DND-41 (cell line): Measurements from ENCODE around the gene CCR1.

Experiments used
- ATAC-seq: fragments of 200-7000 bp; cut with Tn5 transposase; 3 replicates; pipeline ENCODE4 v1.9.1; 2021; ENCODE audit warnings: low read depth; ENCODE audit not compliant: insufficient read depth
- DNase-seq: peaks from one replicate; pipeline ENCODE4 v3.0.0-alpha.2; 2020
- H2AFZ ChIP-seq: 2 replicates; pipeline ENCODE4 v1.6.0; 2012; ENCODE audit warnings: low read depth, low read length
- H3K27ac ChIP-seq: 2 replicates; pipeline ENCODE4 v1.5.1; 2012; ENCODE audit warnings: low read length, inconsistent platforms
- H3K27me3 ChIP-seq: fragments of 200-600 bp; sonication (generic); 2 replicates; pipeline ENCODE4 v1.6.0; 2012; ENCODE audit warnings: low read length, mild to moderate bottlenecking, inconsistent platforms; ENCODE audit not compliant: insufficient read depth, poor library complexity
- H3K36me3 ChIP-seq: 2 replicates; pipeline ENCODE4 v1.5.1; 2012; ENCODE audit warnings: low read length, inconsistent platforms; ENCODE audit not compliant: insufficient read depth
- H3K4me1 ChIP-seq: 2 replicates; pipeline ENCODE4 v1.5.1; 2012; ENCODE audit warnings: mild to moderate bottlenecking, low read length; ENCODE audit not compliant: insufficient read depth
- H3K4me2 ChIP-seq: 2 replicates; pipeline ENCODE4 v1.6.0; 2012; ENCODE audit warnings: mild to moderate bottlenecking, moderate library complexity, low read length, inconsistent platforms; ENCODE audit not compliant: insufficient read depth
- H3K4me3 ChIP-seq, 2 experiments: fragments of 200-600 bp in 1 of 2; shearing (Covaris generic) in 1 of 2; 2 replicates each; pipeline ENCODE4 v1.5.1; 2012 to 2016; ENCODE audit warnings: inconsistent platforms in 2 of 2, low read length in 2 of 2, mild to moderate bottlenecking in 2 of 2, low read depth in 1 of 2, moderate library complexity in 1 of 2
- H3K79me2 ChIP-seq: 2 replicates; pipeline ENCODE4 v1.6.0; 2012; ENCODE audit warnings: low read length, inconsistent platforms; ENCODE audit not compliant: insufficient read depth
- H3K9ac ChIP-seq: 2 replicates; pipeline ENCODE4 v1.6.0; 2012; ENCODE audit warnings: low read depth, mild to moderate bottlenecking, inconsistent platforms, low read length, moderate library complexity
- H3K9me3 ChIP-seq: 2 replicates; pipeline ENCODE4 v1.5.1; 2012; ENCODE audit warnings: low read length, moderate library complexity, mild to moderate bottlenecking, inconsistent platforms; ENCODE audit not compliant: insufficient read depth, severe bottlenecking
- H4K20me1 ChIP-seq: 2 replicates; pipeline ENCODE4 v1.6.0; 2012; ENCODE audit warnings: low read length; ENCODE audit not compliant: insufficient read depth
- EZH2 ChIP-seq: IDR thresholded peaks from 3 replicates; pipeline ENCODE4 v1.6.1; 2012; ENCODE audit warnings: borderline replicate concordance, low read depth, mild to moderate bottlenecking, moderate library complexity, low read length, inconsistent platforms; ENCODE audit not compliant: severe bottlenecking
- TF ChIP-seq, protein P1 (sequence below): IDR thresholded peaks from 2 replicates; pipeline ENCODE4 v1.5.1; 2012; ENCODE audit warnings: borderline replicate concordance, low read length, moderate library complexity, mild to moderate bottlenecking; ENCODE audit not compliant: poor library complexity, severe bottlenecking; ENCODE audit errors: extremely low read depth

CCR1 gene

DNA sequence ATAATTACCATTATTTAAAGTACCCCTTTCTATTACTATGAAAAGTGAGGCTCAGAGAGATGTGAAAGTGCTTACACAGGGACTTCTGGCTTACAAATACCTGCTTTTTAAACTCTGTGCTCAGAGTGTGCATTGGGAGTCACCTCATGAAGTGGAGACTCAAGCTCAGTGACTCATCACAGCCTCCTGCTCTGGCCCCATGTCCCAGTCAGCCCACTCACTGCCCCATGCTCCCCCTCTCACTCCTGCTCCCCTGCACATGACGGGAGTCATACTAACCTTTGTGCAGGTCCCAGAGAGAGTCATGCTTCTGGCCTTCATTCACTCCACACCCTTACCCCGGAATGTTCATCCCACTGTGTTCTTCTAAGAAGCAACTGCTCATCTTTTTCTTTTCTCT, 20.2 kb downstream of the CCR1 start:
- ATAC-seq (no peak), DNase-seq (no peak)
- Histone ChIP-seq H3K27me3 (no peaks in the 10 kb centered on the region), H3K79me2 (no peaks in the 10 kb centered on the region), H3K36me3 (no peaks in the 10 kb centered on the region), H3K4me1 (peaks cover 24% of the 10 kb centered on the region), H3K4me2 (peak overlapping the region; percentile 46; the same call in 1 of the 2 replicates), H3K4me3 (no peak overlapping the region), H3K9ac (no peak overlapping the region), H4K20me1 (no peaks in the 10 kb centered on the region), H3K27ac (peak overlapping the region; percentile 40), H2AFZ (no peak overlapping the region), H3K9me3 (peaks cover 2% of the 10 kb centered on the region)
- TF ChIP-seq, protein P1, sequence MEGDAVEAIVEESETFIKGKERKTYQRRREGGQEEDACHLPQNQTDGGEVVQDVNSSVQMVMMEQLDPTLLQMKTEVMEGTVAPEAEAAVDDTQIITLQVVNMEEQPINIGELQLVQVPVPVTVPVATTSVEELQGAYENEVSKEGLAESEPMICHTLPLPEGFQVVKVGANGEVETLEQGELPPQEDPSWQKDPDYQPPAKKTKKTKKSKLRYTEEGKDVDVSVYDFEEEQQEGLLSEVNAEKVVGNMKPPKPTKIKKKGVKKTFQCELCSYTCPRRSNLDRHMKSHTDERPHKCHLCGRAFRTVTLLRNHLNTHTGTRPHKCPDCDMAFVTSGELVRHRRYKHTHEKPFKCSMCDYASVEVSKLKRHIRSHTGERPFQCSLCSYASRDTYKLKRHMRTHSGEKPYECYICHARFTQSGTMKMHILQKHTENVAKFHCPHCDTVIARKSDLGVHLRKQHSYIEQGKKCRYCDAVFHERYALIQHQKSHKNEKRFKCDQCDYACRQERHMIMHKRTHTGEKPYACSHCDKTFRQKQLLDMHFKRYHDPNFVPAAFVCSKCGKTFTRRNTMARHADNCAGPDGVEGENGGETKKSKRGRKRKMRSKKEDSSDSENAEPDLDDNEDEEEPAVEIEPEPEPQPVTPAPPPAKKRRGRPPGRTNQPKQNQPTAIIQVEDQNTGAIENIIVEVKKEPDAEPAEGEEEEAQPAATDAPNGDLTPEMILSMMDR, result no peak
- no peak for TF ChIP-seq EZH2

DNA sequence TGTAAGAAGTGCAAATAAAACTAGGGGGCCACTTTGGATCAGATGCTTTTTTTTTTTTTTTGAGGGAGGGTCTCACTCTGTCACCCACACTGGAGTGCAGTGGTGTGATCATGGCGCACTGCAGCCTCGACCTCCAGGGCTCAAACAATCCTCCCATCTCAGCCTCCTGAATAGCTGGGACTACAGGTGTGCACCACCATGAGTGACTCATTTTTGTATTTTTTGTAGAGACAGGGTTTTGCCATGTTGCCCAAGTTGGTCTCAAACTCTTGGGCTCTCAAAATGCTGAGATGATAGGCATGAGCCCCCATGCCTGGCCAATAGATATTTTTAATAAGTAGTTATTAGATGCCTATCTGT, 20.8 kb downstream of the CCR1 start:
- Histone ChIP-seq H2AFZ (no peak overlapping the region), H3K4me1 (peaks cover 24% of the 10 kb centered on the region), H3K79me2 (no peaks in the 10 kb centered on the region), H3K27ac (peak overlapping the region; percentile 25), H3K4me2 (peak overlapping the region; percentile 46), H3K27me3 (no peaks in the 10 kb centered on the region), H4K20me1 (no peaks in the 10 kb centered on the region), H3K9ac (no peak overlapping the region), H3K4me3 (no peak overlapping the region), H3K9me3 (no peaks in the 10 kb centered on the region), H3K36me3 (no peaks in the 10 kb centered on the region)
- ATAC-seq (no peak), DNase-seq (no peak)
- TF ChIP-seq, protein P1, result no peak
- no peak for TF ChIP-seq EZH2

DNA sequence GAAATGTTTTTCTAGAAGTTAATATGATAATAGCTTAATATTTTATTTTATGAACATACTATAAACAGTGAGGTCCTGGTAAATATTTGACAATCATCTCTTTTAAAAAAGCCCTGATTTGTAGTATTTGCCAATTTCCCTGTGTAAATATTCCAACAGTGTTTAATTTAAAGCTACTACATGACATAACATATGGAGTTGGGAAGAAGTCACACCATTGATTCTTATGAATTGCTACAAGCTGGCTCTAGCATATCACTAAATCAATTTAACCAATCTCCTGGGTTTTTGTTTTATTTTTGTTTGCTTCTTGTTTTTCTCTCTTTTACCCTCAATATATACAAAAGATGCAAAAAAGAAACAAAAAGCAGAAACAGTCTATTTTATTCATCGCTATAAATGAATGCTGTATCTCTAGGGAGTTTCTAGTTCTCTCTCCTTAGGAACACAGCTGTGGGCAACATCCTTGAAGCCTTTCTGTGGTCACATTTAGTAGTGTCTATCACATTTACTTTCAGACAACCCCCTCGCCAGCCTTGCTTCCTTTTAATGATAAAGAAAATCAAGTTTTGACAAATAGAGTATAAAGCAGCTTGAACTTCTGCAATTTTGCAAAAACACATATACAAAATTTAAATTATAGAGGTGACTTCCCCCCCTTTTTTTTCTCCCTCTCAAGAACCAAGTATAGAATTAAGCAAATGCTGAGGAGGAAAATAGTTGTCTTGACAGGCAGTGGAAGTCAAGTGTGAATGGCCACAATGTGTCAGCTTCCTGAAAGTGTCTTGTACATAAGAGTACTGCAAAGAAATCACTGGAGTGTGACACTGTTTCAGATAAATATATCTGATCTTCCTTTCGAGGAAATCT, 21.4 kb downstream of the CCR1 start:
- ATAC-seq, result peak; percentile 94
- DNase-seq, result peak; percentile 46
- Histone ChIP-seq H3K4me2 (peak overlapping the region; percentile 46), H3K4me1 (peaks cover 24% of the 10 kb centered on the region), H3K79me2 (no peaks in the 10 kb centered on the region), H4K20me1 (no peaks in the 10 kb centered on the region), H3K36me3 (no peaks in the 10 kb centered on the region), H3K27ac (peak overlapping the region; percentile 60), H3K27me3 (no peaks in the 10 kb centered on the region), H2AFZ (no peak overlapping the region), H3K4me3 (no peak overlapping the region), H3K9me3 (no peaks in the 10 kb centered on the region), H3K9ac (no peak overlapping the region)
- TF ChIP-seq, protein P1, result no peak

- no peak for ATAC-seq
- no peak overlapping the region for H3K27ac ChIP-seq
- TF ChIP-seq, protein P1, result no peak
- no peak for TF ChIP-seq EZH2
Observed at GRCh38 chr3:46184469-46184868, 23.6 kb downstream of the CCR1 start.

More at GRCh38 chr3:46184469-46184868, 23.6 kb downstream of the CCR1 start:
- peaks cover 24% of the 10 kb centered on the region for H3K4me1 ChIP-seq
- no peak overlapping the region for H3K4me2 ChIP-seq
- no peak overlapping the region for H3K4me3 ChIP-seq
- no peak overlapping the region for H2AFZ ChIP-seq
- no peaks in the 10 kb centered on the region for H4K20me1 ChIP-seq
- H3K27me3 ChIP-seq, result no peaks in the 10 kb centered on the region
- H3K9ac ChIP-seq, result no peak overlapping the region
- no peak for DNase-seq
- H3K9me3 ChIP-seq, result no peaks in the 10 kb centered on the region
- no peaks in the 10 kb centered on the region for H3K36me3 ChIP-seq
- H3K79me2 ChIP-seq, result no peaks in the 10 kb centered on the region
